Smooth muscle cell (in vitro differentiated cells): ENCODE measurements around the gene SIRT6. TPM values are rescaled to one million over a fixed set of nuclear protein-coding genes. Genes with fewer than 3 reads are reported as not detected.
A peak's percentile ranks its signal among the peaks of the same experiment; 100 is the strongest.

Experiments used
- DNase-seq: peaks from one replicate; lab custom pipeline; 2025; ENCODE audit not compliant: unreplicated experiment; lab: John Stamatoyannopoulos, UW
- H2AFZ ChIP-seq: fragments of 200-600 bp; sonication (generic); 2 replicates; pipeline ENCODE4 v1.6.0; 2016; ENCODE audit warnings: antibody characterized with exemption, low read depth, mild to moderate bottlenecking
- H3F3A ChIP-seq: fragments of 200-600 bp; sonication (generic); 2 replicates; pipeline ENCODE4 v1.6.0; 2017; ENCODE audit warnings: antibody characterized with exemption, low read depth
- H3K27ac ChIP-seq: fragments of 200-600 bp; sonication (generic); 2 replicates; pipeline ENCODE4 v1.5.1; 2016; ENCODE audit warnings: low read depth, mild to moderate bottlenecking
- H3K27me3 ChIP-seq: fragments of 200-600 bp; sonication (generic); 2 replicates; pipeline ENCODE4 v1.6.1; 2016; ENCODE audit warnings: low read depth, mild to moderate bottlenecking
- H3K36me3 ChIP-seq: fragments of 200-600 bp; sonication (generic); 2 replicates; pipeline ENCODE4 v1.5.1; 2016; ENCODE audit warnings: low read depth
- H3K4me1 ChIP-seq: fragments of 200-600 bp; sonication (generic); 2 replicates; pipeline ENCODE4 v1.5.1; 2016; ENCODE audit warnings: low read depth
- H3K4me2 ChIP-seq: fragments of 200-600 bp; sonication (generic); 2 replicates; pipeline ENCODE4 v1.6.0; 2016; ENCODE audit warnings: mild to moderate bottlenecking
- H3K4me3 ChIP-seq: fragments of 200-600 bp; sonication (generic); 2 replicates; pipeline ENCODE4 v1.5.1; 2016; ENCODE audit warnings: mild to moderate bottlenecking
- H3K79me2 ChIP-seq: fragments of 200-600 bp; sonication (generic); 2 replicates; pipeline ENCODE4 v1.6.0; 2016; ENCODE audit warnings: low read depth, mild to moderate bottlenecking
- H3K9ac ChIP-seq: fragments of 200-600 bp; sonication (generic); 2 replicates; pipeline ENCODE4 v1.6.0; 2016; ENCODE audit warnings: low read depth
- H3K9me3 ChIP-seq: fragments of 200-600 bp; sonication (generic); replicated peaks from 2 replicates; pipeline ENCODE4 v1.5.1; 2016; ENCODE audit warnings: low read depth
- H4K20me1 ChIP-seq: fragments of 200-600 bp; sonication (generic); 2 replicates; pipeline ENCODE4 v1.6.0; 2016; ENCODE audit warnings: low read depth
- CTCF ChIP-seq: fragments of 200-600 bp; sonication (generic); IDR thresholded peaks from 2 replicates; pipeline ENCODE4 v1.5.1; 2017; ENCODE audit warnings: borderline replicate concordance, mild to moderate bottlenecking, antibody characterized with exemption; ENCODE audit not compliant: insufficient read depth, poor library complexity, severe bottlenecking
- WGBS: methylation state at CpG from one replicate; pipeline ENCODE4 v1.1.7; 2016; ENCODE audit warnings: low lambda C conversion rate; 5-methylcytosine and 5-hydroxymethylcytosine counted together
- polyA plus RNA-seq: library from polyadenylated mRNA; unstranded; fragments of >200 nt; fragmentation: Nextera tagmentation; extraction: Ambion mirVana; gene quantifications from 2 replicates; pipeline ENCODE4 v1.2.1, GENCODE V29; 2016
- total RNA-seq: library from RNA; depleted of rRNA; stranded (reverse); fragments of >200 nt; gene quantifications from 2 replicates; pipeline ENCODE4 v1.2.3, GENCODE V29; 2014

The SIRT6 gene
- total and polyA plus RNA-seq, 2 experiments from 2014 or later, result 9.4 to 14.5 TPM

GRCh38 chr19:4181053-4181508 is 1.3 kb downstream of the SIRT6 start:
- Histone ChIP-seq H3K79me2 (peaks cover 13% of the 10 kb centered on the region), H3K9ac (no peak overlapping the region), H3K4me2 (peak overlapping the region; percentile 100), H3F3A (no peaks in the 10 kb centered on the region), H2AFZ (no peak overlapping the region), H4K20me1 (peaks cover 12% of the 10 kb centered on the region), H3K4me1 (peaks cover 5% of the 10 kb centered on the region), H3K9me3 (no peaks in the 10 kb centered on the region), H3K27me3 (no peaks in the 10 kb centered on the region), H3K36me3 (no peaks in the 10 kb centered on the region), H3K4me3 (peak overlapping the region; percentile 96), H3K27ac (no peak overlapping the region)
- TF ChIP-seq CTCF, result no peak
- no peak for DNase-seq
- 100% methylated on average over 1 of the region's 2 CpGs for WGBS

GRCh38 chr19:4178990-4179389 is 3.4 kb downstream of the SIRT6 start:
- peaks cover 5% of the 10 kb centered on the region for H3K4me1 ChIP-seq
- H3K4me3 ChIP-seq, result no peak overlapping the region
- WGBS, result 96% methylated on average over 18 of the region's 18 CpGs
- no peaks in the 10 kb centered on the region for H3K36me3 ChIP-seq
- H3K79me2 ChIP-seq, result peaks cover 13% of the 10 kb centered on the region
- peaks cover 28% of the 10 kb centered on the region for H4K20me1 ChIP-seq
- H3K4me2 ChIP-seq, result no peak overlapping the region
- H3K27me3 ChIP-seq, result no peaks in the 10 kb centered on the region
- H3F3A ChIP-seq, result no peaks in the 10 kb centered on the region
- no peak overlapping the region for H3K9ac ChIP-seq
- TF ChIP-seq CTCF, result no peak
- no peak for DNase-seq
- H3K9me3 ChIP-seq, result no peaks in the 10 kb centered on the region
- H2AFZ ChIP-seq, result no peak overlapping the region
- H3K27ac ChIP-seq, result no peak overlapping the region

GRCh38 chr19:4177146-4177545 is 5.2 kb downstream of the SIRT6 start:
- Histone ChIP-seq H3K9ac (no peak overlapping the region), H3K36me3 (no peaks in the 10 kb centered on the region), H4K20me1 (peaks cover 36% of the 10 kb centered on the region), H3K27me3 (peaks cover 6% of the 10 kb centered on the region), H3K79me2 (peaks cover 11% of the 10 kb centered on the region), H3K4me2 (no peak overlapping the region), H3K4me1 (peaks cover 5% of the 10 kb centered on the region), H3K4me3 (no peak overlapping the region), H3K27ac (no peak overlapping the region), H2AFZ (no peak overlapping the region), H3K9me3 (no peaks in the 10 kb centered on the region), H3F3A (no peaks in the 10 kb centered on the region)
- no peak for TF ChIP-seq CTCF
- no peak for DNase-seq
- WGBS, result 94% methylated on average over 5 of the region's 5 CpGs

DNA sequence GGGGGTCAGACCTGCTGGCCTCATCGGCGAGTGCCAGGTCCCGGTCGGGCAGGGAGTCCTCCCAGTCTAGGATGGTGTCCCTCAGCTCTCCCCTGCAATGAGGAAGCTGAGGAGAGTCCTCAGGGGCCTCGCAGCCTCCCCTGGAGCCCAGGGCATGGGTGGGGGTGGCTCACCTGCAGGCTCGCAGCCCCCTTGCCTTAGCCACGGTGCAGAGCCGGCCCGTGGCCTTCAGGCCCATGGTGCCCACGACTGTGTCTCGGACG is 6.8 kb downstream of the SIRT6 start:
- H3F3A ChIP-seq, result no peaks in the 10 kb centered on the region
- no peak for TF ChIP-seq CTCF

More for the DNA sequence above, 6.8 kb downstream of the SIRT6 start:
- H3K27me3 ChIP-seq, result peaks cover 6% of the 10 kb centered on the region
- H3K4me1 ChIP-seq, result no peaks in the 10 kb centered on the region
- no peak overlapping the region for H3K4me2 ChIP-seq
- no peak overlapping the region for H3K9ac ChIP-seq
- no peaks in the 10 kb centered on the region for H3K36me3 ChIP-seq
- H4K20me1 ChIP-seq, result peaks cover 36% of the 10 kb centered on the region
- H2AFZ ChIP-seq, result no peak overlapping the region
- 92% methylated on average over 12 of the region's 12 CpGs for WGBS
- H3K4me3 ChIP-seq, result no peak overlapping the region
- H3K27ac ChIP-seq, result no peak overlapping the region
- H3K79me2 ChIP-seq, result no peaks in the 10 kb centered on the region
- DNase-seq, result no peak
- no peaks in the 10 kb centered on the region for H3K9me3 ChIP-seq
